Astrocyte of the cerebellum (primary cell): ENCODE results near the gene SORCS2.

Experiments used
- DNase-seq: peaks from one replicate; pipeline ENCODE4 v3.0.0-alpha.2; 2011; ENCODE audit warnings: low read depth
- H3K4me3 ChIP-seq: 2 replicates; pipeline ENCODE4 v1.5.1; 2011; ENCODE audit warnings: mild to moderate bottlenecking, low read depth, low read length, moderate library complexity
- CTCF ChIP-seq: IDR thresholded peaks from 2 replicates; pipeline ENCODE4 v1.5.1; 2012; ENCODE audit warnings: low read length, low read depth, moderate library complexity, mild to moderate bottlenecking; ENCODE audit errors: missing control alignments
- in situ Hi-C: cut with HindIII; loops from 2 replicates; pipeline ENCODE4 v1.10.0; 2017; ENCODE audit warnings: low sequenced_read_pairs

Gene SORCS2

DNA sequence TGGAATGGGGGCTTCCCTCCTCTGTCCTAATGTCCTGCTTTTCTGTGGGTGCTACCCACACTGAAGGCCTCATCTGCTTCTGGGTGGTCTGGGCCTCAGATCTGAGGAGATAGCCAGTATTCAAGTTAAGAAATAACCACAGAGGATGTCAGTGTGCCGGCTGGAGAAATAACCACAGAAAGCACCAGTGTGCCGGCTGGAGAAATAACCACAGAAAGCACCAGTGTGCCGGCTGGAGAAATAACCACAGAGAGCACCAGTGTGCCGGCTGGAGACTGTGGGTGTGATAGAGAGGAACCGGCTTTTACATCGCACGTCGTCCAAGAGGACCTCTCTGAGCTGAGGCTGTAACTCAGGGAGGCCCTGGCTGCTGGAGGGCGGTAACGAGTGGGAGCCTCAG, 308.1 kb downstream of the SORCS2 start:
- H3K4me3 ChIP-seq, result no peak overlapping the region
- no peak for DNase-seq
- no peak for TF ChIP-seq CTCF
- in situ Hi-C loops, result no loop called here

- DNase-seq, result no peak
- no peak overlapping the region for H3K4me3 ChIP-seq
- no peak for TF ChIP-seq CTCF
- in situ Hi-C loops, result no loop called here
Observed at GRCh38 chr4:7501314-7501713, 309.0 kb downstream of the SORCS2 start.

GRCh38 chr4:7501873-7502272, 309.5 kb downstream of the SORCS2 start:
- no peak for DNase-seq
- no peak overlapping the region for H3K4me3 ChIP-seq
- no peak for TF ChIP-seq CTCF
- in situ Hi-C loops, result no loop called here

- DNase-seq, result no peak
- no peak for TF ChIP-seq CTCF
- in situ Hi-C loops, result no loop called here
Observed at GRCh38 chr4:7503559-7504249, 311.4 kb downstream of the SORCS2 start.

GRCh38 chr4:7505116-7505900, 313.0 kb downstream of the SORCS2 start:
- TF ChIP-seq CTCF, result no peak
- no peak overlapping the region for H3K4me3 ChIP-seq
- in situ Hi-C loops, result loop anchor here (5.0 kb wide), 1 partner anchor 57 kb away; no protein-coding TSS in a partner anchor
- no peak for DNase-seq

More at GRCh38 chr4:7503559-7504249, 311.4 kb downstream of the SORCS2 start:
- no peak overlapping the region for H3K4me3 ChIP-seq

- peak; percentile 50 for DNase-seq
- no peak overlapping the region for H3K4me3 ChIP-seq
- in situ Hi-C loops, result loop anchor here (5.0 kb wide), 1 partner anchor 56 kb away; no protein-coding TSS in a partner anchor
- TF ChIP-seq CTCF, result no peak
Observed at GRCh38 chr4:7506119-7506518, 313.8 kb downstream of the SORCS2 start.
